ENCODE measurements around the gene ADCY9.
"Not testable (repeated sequence)": the region's sequence is repeated elsewhere in the genome, so short reads cannot be mapped to it uniquely, and the experiment has no call there.

The ADCY9 gene

GRCh38 chr16:4038448-4038847 is 77.8 kb downstream of the ADCY9 start:
- no peak overlapping the region for H3K4me3 ChIP-seq (replicated peaks in 1 of 2; ENCODE audit: low read depth in 2 of 2, low read length in 2 of 2)
- TF ChIP-seq CTCF (IDR thresholded peaks at IDR 0.05; ENCODE audit: low read depth, low read length), result no peak
- no peak for DNase-seq (ENCODE audit: low read depth in 2 of 2)

- DNase-seq (ENCODE audit: low read depth in 2 of 2), result not testable (repeated sequence)
These were observed 79.3 kb downstream of the ADCY9 start for GRCh38 chr16:4036952-4037351.

DNA sequence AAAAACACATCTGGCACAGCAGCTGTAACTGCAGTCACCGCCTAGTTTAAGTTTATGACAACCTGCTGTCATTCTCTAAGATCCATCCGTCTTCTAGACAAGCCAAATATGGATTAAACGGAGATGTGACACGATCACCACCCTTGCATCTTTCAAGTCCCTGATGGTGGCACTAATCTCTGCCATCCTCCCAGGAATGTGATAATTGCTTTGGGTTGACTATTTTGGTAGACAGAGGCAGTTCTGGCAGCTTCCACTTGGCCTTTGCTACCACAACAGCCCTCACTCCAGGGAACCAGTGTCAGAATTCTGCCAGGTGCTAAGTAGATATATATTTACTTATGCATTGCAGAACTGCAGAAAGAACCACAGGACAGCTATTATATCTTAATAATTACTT is 81.3 kb downstream of the ADCY9 start:
- DNase-seq (ENCODE audit: low read depth in 2 of 2), result no peak
- H3K4me3 ChIP-seq (replicated peaks in 1 of 2; ENCODE audit: low read depth in 2 of 2, low read length in 2 of 2), result no peak overlapping the region
- no peak for TF ChIP-seq CTCF (IDR thresholded peaks at IDR 0.05; ENCODE audit: low read depth, low read length)

More at GRCh38 chr16:4036952-4037351, 79.3 kb downstream of the ADCY9 start:
- not testable (repeated sequence) for H3K4me3 ChIP-seq (replicated peaks in 1 of 2; ENCODE audit: low read depth in 2 of 2, low read length in 2 of 2)

- DNase-seq (ENCODE audit: low read depth in 2 of 2), result no peak
- no peak for TF ChIP-seq CTCF (IDR thresholded peaks at IDR 0.05; ENCODE audit: low read depth, low read length)
- H3K4me3 ChIP-seq (replicated peaks in 1 of 2; ENCODE audit: low read depth in 2 of 2, low read length in 2 of 2), result no peak overlapping the region
These were observed 82.3 kb downstream of the ADCY9 start for GRCh38 chr16:4033951-4034350.

DNA sequence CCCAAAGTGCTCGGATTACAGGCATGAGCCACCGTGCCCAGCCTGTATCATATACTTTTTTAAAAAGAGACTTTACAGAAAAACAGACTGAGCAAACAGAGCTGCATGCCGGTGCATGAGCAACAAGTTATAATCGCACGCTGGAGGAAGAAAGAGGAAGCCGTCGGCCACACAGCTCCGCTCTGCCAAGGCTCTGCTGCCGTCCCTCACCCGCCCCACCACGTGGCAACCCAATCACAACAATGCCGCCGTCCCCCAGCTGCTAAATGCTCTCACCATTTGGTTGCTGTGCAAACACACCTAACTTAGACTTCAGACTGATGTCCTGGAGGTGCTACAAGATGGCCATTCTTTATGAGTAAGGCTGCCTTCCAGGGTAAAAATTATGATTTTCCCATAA is 83.5 kb downstream of the ADCY9 start:
- TF ChIP-seq CTCF (IDR thresholded peaks at IDR 0.05; ENCODE audit: low read depth, low read length), result no peak
- H3K4me3 ChIP-seq (replicated peaks in 1 of 2; ENCODE audit: low read depth in 2 of 2, low read length in 2 of 2), result no peak overlapping the region
- DNase-seq (ENCODE audit: low read depth in 2 of 2), result no peak

GRCh38 chr16:4028144-4028543 is 88.1 kb downstream of the ADCY9 start:
- no peak for DNase-seq (ENCODE audit: low read depth in 2 of 2)
- no peak for TF ChIP-seq CTCF (IDR thresholded peaks at IDR 0.05; ENCODE audit: low read depth, low read length)
- no peak overlapping the region for H3K4me3 ChIP-seq (replicated peaks in 1 of 2; ENCODE audit: low read depth in 2 of 2, low read length in 2 of 2)

GRCh38 chr16:4026854-4027253 is 89.4 kb downstream of the ADCY9 start:
- TF ChIP-seq CTCF (IDR thresholded peaks at IDR 0.05; ENCODE audit: low read depth, low read length), result no peak
- no peak for DNase-seq (ENCODE audit: low read depth in 2 of 2)
- no peak overlapping the region for H3K4me3 ChIP-seq (replicated peaks in 1 of 2; ENCODE audit: low read depth in 2 of 2, low read length in 2 of 2)
